Motor neuron (in vitro differentiated cells): Measurements from ENCODE around the gene DENND4B. TPM values are rescaled to one million over a fixed set of nuclear protein-coding genes. Genes with fewer than 3 reads are reported as not detected.

Experiments
- ATAC-seq, 8 experiments: fragments of 200-7000 bp; cut with Tn5 transposase; replicated peaks in 6 of 8; 2 replicates each; pipeline ENCODE4 v1.8.0; 2021; ENCODE audit warnings: mild to moderate bottlenecking in 8 of 8, moderate library complexity in 8 of 8
- H3K27ac ChIP-seq, 2 donors: fragments of 250-450 bp; sonication (Bioruptor Pico); 2 replicates each; pipeline ENCODE4 v1.9.0; 2021; ENCODE audit warnings: antibody characterized with exemption in 2 of 2, mild to moderate bottlenecking in 2 of 2, moderate library complexity in 1 of 2
- H3K4me1 ChIP-seq, 2 donors: fragments of 250-450 bp; sonication (Bioruptor Pico); replicated peaks in 1 of 2; 2 replicates each; pipeline ENCODE4 v1.6.1; 2021; ENCODE audit warnings: antibody characterized with exemption in 2 of 2, mild to moderate bottlenecking in 2 of 2, moderate library complexity in 1 of 2
- H3K4me3 ChIP-seq, 5 donors: fragments of 250-450 bp; sonication (Bioruptor Pico); 2 replicates each; pipeline ENCODE4 v1.9.0; 2021; ENCODE audit warnings: antibody characterized with exemption in 5 of 5, mild to moderate bottlenecking in 5 of 5, moderate library complexity in 4 of 5
- WGBS, 10 experiments: fragments of 450-650 bp; shearing (Covaris generic); methylation state at CpG; one replicate each; pipeline ENCODE4 v1.0.0; 2022; 5-methylcytosine and 5-hydroxymethylcytosine counted together
- in situ Hi-C, 9 experiments: fragments of 400-800 bp; cut with MboI; loops; one replicate each; pipeline ENCODE4 v1.15.0; 2021; ENCODE audit warnings: low sequenced_read_pairs in 9 of 9, low pct_unique_long_range_greater_than_20kb in 2 of 9; ENCODE audit not compliant: unreplicated experiment in 9 of 9
- total RNA-seq, 8 experiments: library from RNA; unstranded; fragments of 300-600 nt; gene quantifications; 2 replicates each; pipeline versions ENCODE4 v1.2.3 to v1.2.4, GENCODE V29; 2022

The DENND4B gene, protein sequence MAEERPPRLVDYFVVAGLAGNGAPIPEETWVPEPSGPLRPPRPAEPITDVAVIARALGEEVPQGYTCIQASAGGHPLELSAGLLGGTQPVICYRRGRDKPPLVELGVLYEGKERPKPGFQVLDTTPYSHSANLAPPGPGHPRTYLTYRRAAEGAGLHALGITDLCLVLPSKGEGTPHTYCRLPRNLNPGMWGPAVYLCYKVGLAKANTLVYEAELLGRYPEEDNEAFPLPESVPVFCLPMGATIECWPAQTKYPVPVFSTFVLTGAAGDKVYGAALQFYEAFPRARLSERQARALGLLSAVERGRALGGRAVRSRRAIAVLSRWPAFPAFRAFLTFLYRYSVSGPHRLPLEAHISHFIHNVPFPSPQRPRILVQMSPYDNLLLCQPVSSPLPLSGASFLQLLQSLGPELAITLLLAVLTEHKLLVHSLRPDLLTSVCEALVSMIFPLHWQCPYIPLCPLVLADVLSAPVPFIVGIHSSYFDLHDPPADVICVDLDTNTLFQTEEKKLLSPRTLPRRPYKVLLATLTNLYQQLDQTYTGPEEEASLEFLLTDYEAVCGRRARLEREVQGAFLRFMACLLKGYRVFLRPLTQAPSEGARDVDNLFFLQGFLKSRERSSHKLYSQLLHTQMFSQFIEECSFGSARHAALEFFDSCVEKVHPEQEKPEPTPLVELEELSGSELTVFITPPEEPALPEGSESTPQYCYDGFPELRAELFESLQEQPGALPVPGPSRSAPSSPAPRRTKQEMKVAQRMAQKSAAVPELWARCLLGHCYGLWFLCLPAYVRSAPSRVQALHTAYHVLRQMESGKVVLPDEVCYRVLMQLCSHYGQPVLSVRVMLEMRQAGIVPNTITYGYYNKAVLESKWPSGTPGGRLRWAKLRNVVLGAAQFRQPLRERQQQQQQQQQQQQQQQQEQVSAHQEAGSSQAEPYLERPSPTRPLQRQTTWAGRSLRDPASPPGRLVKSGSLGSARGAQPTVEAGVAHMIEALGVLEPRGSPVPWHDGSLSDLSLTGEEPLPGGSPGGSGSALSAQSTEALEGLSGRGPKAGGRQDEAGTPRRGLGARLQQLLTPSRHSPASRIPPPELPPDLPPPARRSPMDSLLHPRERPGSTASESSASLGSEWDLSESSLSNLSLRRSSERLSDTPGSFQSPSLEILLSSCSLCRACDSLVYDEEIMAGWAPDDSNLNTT (N-terminal part only)
- 10 to 100 TPM; 11.5 to 46.0 (median 29.8) TPM for total RNA-seq

DNA sequence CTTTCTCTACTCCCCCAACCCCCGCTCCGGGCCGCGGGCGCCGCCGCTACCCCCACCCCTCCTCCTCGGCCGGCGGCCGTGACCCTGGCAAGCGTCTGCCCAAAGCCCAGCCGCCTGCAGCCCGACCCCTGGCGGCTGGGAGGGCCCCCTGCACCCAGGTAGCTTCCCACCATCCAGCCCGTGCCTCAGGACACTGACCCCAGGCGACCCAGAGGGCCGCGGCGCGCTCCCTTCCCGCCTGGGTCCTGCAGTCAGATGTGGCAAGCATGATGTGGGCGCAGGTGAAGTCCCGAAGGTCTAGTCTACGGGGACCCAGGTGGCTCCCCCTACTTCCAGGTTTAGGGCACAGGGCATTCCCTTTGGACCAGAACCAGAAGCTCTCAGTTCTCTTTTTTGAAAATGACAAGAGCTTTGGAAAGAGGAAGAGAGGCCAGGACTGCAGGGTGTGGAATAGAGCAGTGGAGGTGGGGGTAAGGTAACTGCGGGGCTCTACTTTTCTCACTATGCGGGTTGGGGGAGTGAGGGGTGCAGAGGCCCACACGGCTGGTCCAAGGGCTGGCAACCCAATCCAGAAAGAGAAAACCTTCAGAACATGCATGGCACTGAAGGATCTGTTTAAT, at the start of gene DENND4B:
Gene DENND4B (minus strand): TSS at position 97 of the 620 bp plus-strand sequence. CDS start 2,344 bp downstream, outside the sequence.
- in situ Hi-C loops, result loop anchor here in 2 of 9 experiments (25.0 kb wide), 1 partner anchor 134 kb away; no protein-coding TSS in a partner anchor
- 0 to 38% (median 10%) methylated on average over 1 to 7 of the region's 28 CpGs; no CpG with 5 or more reads in 6 of the 10 experiments for WGBS, 10 experiments
- peak within 1 kb of the TSS; percentile 44 to 73 for H3K27ac ChIP-seq
- H3K4me3 ChIP-seq, result peak within 1 kb of the TSS; percentile 71 to 94 (median 91)
- peak; percentile 68 to 88 (median 86) for ATAC-seq
- H3K4me1 ChIP-seq, result peaks cover 7 to 9% of the 10 kb centered on the region in 2 donors

DNA sequence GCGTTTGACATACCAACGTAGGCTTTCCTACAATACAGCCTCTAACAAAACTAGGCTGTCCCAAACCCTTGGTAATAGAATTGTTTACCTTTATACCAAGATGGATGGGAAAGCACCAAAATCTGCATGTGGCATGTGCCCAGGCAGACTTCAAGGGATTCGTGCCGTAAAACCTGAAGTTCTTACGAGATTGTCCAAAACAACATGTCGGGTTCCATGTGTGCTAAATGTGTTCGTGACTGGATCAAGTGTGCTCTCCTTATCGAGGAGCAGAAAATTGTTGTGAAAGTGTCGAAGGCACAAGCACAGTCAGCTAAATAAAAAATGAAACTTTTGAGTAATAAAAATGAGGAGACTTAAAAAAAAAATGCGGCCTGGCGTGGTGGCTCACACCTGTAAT, 49.1 kb upstream of the DENND4B start:
- Histone ChIP-seq H3K27ac (no peak overlapping the region), H3K4me3 (no peak overlapping the region), H3K4me1 (peaks cover 14% of the 10 kb centered on the region in 2 donors)
- ATAC-seq, result no peak
- in situ Hi-C loops, result loop anchor here in 6 of 9 experiments (25.0 kb wide), 4 partner anchors 308 to 633 kb away; partner anchors contain the start of genes NPR1 (in 2 of the 6), ILF2 (in 1 of the 6), S100A9 (in 1 of the 6) and SNAPIN (in 1 of the 6)
- WGBS, 10 experiments, result 89 to 100% (median 95%) methylated on average over 2 to 11 of the region's 11 CpGs

DNA sequence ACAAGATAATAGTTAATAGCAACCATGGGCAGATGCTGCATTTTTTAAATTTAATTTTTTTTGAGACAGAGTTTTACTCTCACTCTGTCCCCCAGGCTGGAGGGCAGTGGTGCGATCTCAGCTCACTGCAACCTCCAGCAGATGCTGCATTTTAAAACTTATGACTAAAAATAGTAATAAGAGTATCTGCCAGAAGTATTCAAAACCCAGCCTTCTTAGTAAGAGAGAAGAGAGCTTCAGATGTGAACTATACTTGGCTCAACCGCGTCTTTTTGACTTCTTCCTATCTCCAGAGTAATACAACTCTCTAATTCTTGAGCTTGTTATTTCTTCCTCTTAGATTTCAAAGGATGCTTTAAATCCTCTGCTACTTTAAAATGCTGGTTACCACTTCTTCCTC, 48.7 kb upstream of the DENND4B start:
- no peak overlapping the region for H3K27ac ChIP-seq
- no peak overlapping the region for H3K4me3 ChIP-seq
- in situ Hi-C loops, result loop anchor here in 6 of 9 experiments (25.0 kb wide), 4 partner anchors 308 to 633 kb away; partner anchors contain the start of genes NPR1 (in 2 of the 6), ILF2 (in 1 of the 6), S100A9 (in 1 of the 6) and SNAPIN (in 1 of the 6)
- no peak for ATAC-seq
- H3K4me1 ChIP-seq, result peaks cover 15% of the 10 kb centered on the region in 2 donors
- WGBS, 10 experiments, result 75 to 100% (median 100%) methylated on average over 1 to 3 of the region's 3 CpGs; no CpG with 5 or more reads in 1 of the 10 experiments

DNA sequence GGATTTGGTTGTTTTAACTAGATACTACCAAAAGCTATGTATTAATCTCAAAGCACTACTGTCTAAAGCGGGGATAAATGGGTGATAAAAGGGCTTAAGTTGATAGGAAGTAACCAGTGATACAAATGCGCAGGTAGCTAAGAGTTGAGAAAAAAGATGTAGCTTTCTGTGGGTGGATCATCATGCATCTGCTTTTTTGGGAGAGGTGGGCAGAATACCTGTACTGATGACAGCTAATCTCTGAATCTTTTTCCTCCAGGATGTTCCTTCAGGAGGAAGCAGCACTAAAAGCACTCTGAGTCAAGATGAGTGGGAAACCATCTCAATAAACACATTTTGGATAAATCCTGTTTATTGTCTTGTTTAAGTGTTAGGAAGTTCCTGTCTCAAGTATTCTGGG, 45.3 kb upstream of the DENND4B start:
- Histone ChIP-seq H3K4me1 (peaks cover 18 to 21% of the 10 kb centered on the region in 2 donors), H3K27ac (no peak overlapping the region), H3K4me3 (peak overlapping the region; percentile 72 to 98 (median 95))
- in situ Hi-C loops, result loop anchor here in 6 of 9 experiments (25.0 kb wide), 4 partner anchors 305 to 630 kb away; partner anchors contain the start of genes NPR1 (in 2 of the 6), ILF2 (in 1 of the 6), S100A9 (in 1 of the 6) and SNAPIN (in 1 of the 6)
- no peak for ATAC-seq
- WGBS, 10 experiments, result 62 to 100% (median 89%) methylated on average over 1 to 2 of the region's 2 CpGs; no CpG with 5 or more reads in 1 of the 10 experiments

DNA sequence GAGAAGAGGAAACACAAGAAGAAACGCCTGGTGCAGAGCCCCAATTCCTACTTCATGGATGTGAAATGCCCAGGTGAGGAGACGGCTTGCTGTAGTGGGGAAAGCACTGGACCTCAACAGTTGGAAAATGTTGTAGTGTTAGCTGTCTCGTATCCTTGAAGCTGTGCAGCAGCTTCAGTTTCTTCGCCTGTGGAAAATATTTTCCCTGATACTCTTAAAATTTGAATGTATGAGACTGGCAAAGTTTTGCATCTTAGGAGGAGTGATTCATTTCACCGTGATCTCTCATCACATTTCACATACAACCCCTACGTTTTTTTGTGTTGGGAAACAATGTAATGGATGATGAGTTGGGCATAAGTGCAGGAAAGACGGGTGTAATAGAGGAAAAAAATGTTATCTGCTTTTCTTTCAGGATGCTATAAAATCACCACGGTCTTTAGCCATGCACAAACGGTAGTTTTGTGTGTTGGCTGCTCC, 44.7 kb upstream of the DENND4B start:
- in situ Hi-C loops, result loop anchor here in 6 of 9 experiments (25.0 kb wide), 4 partner anchors 304 to 629 kb away; partner anchors contain the start of genes NPR1 (in 2 of the 6), ILF2 (in 1 of the 6), S100A9 (in 1 of the 6) and SNAPIN (in 1 of the 6)

DNA sequence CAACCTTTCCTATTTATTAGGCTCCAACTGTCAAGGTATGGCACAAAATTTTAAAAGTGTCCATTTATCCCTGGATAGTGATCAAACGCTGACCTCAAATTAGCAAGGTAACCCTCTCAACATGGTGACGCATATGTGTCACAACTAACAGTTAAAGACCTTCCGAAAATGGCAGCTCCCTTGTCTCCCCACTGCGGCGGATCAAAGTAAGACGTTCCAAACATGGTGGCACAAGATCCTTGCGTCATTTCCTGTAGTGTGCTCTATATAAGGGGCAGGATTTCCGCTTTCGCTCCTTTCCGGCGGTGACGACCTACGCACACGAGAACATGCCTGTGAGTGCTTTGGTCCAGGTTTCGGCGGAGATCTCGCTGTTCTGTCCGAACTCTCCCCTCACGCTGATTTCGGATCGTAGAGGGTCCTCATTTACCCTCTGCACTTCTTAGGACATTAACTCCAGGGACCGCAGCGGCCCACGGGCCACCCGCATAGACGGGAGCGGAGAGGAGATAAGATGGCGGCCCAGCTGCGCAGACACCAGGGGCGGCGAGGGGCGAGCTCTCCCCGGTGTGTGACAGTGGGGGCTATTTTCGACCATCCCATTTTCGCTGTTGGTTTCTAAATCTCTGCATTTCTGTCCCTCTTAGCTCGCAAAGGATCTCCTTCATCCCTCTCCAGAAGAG, 44.1 kb upstream of the DENND4B start, which contains the start of gene RPS27:
Gene RPS27 (plus strand): TSS at position 295 of the 683 bp plus-strand sequence. CDS start 35 bp downstream, at position 330.
- Histone ChIP-seq H3K4me3 (peak within 1 kb of the TSS; percentile 72 to 98 (median 95)), H3K4me1 (peaks cover 21 to 27% of the 10 kb centered on the region in 2 donors), H3K27ac (peak within 1 kb of the TSS; percentile 90 to 94)
- peak; percentile 55 to 86 (median 78) for ATAC-seq
- in situ Hi-C loops, result loop anchor here in 6 of 9 experiments (25.0 kb wide), 4 partner anchors 303 to 628 kb away; partner anchors contain the start of genes NPR1 (in 2 of the 6), ILF2 (in 1 of the 6), S100A9 (in 1 of the 6) and SNAPIN (in 1 of the 6)
- 0 to 11% (median 0%) methylated on average over 3 to 25 of the region's 36 CpGs for WGBS, 10 experiments

More for the DNA sequence above, 44.7 kb upstream of the DENND4B start:
- no peak for ATAC-seq
- peaks cover 21 to 26% of the 10 kb centered on the region in 2 donors for H3K4me1 ChIP-seq
- H3K27ac ChIP-seq, result peak overlapping the region; percentile 90 to 94
- 0 to 53% (median 11%) methylated on average over 1 to 9 of the region's 9 CpGs; no CpG with 5 or more reads in 1 of the 10 experiments for WGBS, 10 experiments
- H3K4me3 ChIP-seq, result peak overlapping the region; percentile 72 to 98 (median 95)

DNA sequence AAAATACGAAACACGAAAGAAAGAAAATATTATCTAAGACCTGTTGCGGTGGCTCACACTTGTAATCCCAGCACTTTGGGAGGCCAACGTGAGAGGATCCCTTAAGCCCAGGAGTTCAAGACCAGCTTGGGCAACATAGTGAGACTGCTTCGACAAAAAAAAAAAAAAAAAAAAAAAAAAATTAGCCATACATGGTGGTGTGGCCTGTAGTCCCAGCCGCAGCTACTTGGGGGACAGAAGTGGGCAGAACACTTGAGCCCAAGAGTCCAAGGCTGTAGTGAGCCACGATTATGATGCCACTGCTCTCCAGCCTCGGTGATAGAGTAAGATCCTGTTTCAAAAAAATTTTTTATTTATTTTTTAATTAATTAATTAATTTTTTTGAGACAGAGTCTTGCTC, 41.1 kb upstream of the DENND4B start:
- no peak for ATAC-seq
- no peak overlapping the region for H3K4me3 ChIP-seq
- peaks cover 26 to 35% of the 10 kb centered on the region in 2 donors for H3K4me1 ChIP-seq
- H3K27ac ChIP-seq, result no peak overlapping the region
- in situ Hi-C loops, result loop anchor here in 6 of 9 experiments (25.0 kb wide), 4 partner anchors 300 to 625 kb away; partner anchors contain the start of genes NPR1 (in 2 of the 6), ILF2 (in 1 of the 6), S100A9 (in 1 of the 6) and SNAPIN (in 1 of the 6)
- WGBS, 10 experiments, result 72 to 100% (median 88%) methylated on average over 3 to 8 of the region's 8 CpGs

DNA sequence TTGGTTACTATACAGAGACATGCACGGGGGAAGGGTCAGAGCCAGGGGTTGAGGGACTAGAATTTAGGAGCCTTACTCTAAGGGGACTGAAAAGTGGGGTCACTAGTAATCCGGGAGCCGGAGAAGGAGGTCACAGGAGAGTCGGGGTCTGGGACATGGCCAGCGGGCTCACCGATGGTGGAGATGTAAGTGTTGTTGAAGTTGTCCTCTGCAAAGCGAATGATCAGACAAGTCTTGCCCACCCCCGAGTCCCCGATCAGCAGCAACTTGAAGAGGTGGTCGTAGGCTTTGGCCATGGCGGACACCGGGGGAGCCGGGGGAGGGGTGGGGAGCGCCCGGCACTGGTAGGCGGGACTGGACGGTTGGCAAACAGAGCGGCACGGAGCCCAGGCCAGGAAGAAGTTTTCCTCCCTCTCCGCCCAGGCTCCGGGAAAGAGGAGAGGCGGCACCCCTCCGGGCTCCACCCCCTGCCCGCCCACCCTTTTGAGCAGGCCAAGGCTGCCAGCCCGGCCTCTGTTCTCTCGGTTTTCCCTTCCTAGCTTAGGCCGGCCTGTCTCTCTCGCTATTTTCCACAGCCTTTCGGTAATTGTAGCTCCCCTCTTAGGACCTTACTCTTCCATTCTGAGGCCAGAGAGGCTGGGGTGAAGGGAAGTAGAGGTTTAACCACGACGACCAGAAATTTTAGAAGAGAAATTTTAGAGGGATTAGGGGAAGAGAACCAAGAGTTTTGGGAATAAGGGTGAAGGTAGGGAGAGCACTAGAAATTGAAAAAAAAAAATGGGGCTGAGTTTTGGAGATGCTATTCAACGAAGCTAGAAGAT, 39.6 kb upstream of the DENND4B start, which contains the start of gene RAB13:
Gene RAB13 (minus strand): TSS at position 399 of the 821 bp plus-strand sequence. CDS start 103 bp downstream, at position 296.
- ATAC-seq, result peak; percentile 48 to 80 (median 60)
- 0 to 17% (median 5%) methylated on average over 1 to 10 of the region's 32 CpGs for whole genome bisulfite sequencing, 10 experiments
- Histone ChIP-seq H3K4me3 (peak within 1 kb of the TSS; percentile 19 to 46 (median 38)), H3K4me1 (peaks cover 13 to 21% of the 10 kb centered on the region in 2 donors), H3K27ac (no peak within 1 kb of the TSS)
- in situ Hi-C loops, result loop anchor here in 6 of 9 experiments (25.0 kb wide), 4 partner anchors 299 to 624 kb away; partner anchors contain the start of genes NPR1 (in 2 of the 6), ILF2 (in 1 of the 6), S100A9 (in 1 of the 6) and SNAPIN (in 1 of the 6)

DNA sequence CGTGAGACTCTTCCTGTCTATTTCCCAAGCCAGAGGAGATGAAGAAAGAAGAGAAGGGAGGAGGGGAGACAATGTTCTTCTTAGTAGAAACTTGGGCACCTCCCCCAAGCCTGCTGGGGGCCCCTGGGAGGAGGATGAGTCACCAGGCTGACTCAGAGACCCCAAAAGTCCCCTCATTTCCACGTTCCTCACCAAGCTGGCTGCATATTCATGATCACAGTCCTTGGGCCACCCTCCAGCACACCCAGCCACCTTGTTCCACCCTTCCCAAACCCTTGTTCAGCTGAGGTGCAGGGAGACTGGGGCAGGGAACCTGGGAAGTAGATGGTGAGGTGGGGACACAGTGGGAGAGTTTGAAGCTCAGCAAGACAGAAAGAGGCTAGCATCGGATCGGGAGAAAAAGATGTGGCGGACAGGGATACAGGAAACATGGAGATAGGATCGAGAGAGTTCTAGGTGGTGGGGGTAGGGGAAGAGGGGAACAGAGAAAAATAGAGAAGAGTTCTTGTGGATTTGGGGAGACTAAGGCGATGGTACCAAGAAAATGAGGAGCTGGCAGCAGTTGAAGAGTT, 38.9 kb upstream of the DENND4B start:
- ATAC-seq, result peak in 6 of 8 experiments; percentile 6 to 22 (median 21)
- peaks cover 13 to 21% of the 10 kb centered on the region in 2 donors for H3K4me1 ChIP-seq
- peak overlapping the region; percentile 19 to 46 (median 38) for H3K4me3 ChIP-seq
- 0 to 31% (median 8%) methylated on average over 1 to 7 of the region's 7 CpGs for WGBS, 10 experiments
- H3K27ac ChIP-seq, result no peak overlapping the region
- in situ Hi-C loops, result loop anchor here in 6 of 9 experiments (25.0 kb wide), 4 partner anchors 298 to 623 kb away; partner anchors contain the start of genes NPR1 (in 2 of the 6), ILF2 (in 1 of the 6), S100A9 (in 1 of the 6) and SNAPIN (in 1 of the 6)
